GM19438 (cell line): Measurements from ENCODE around the gene CCDC127.
"Not testable (repeated sequence)": the region's sequence is repeated elsewhere in the genome, so short reads cannot be mapped to it uniquely, and the experiment has no call there.

Experiments
- ATAC-seq: cut with Tn5 transposase; IDR thresholded peaks from one replicate; pipeline ENCODE4 v1.9.1; 2021; ENCODE audit warnings: low read depth; ENCODE audit not compliant: unreplicated experiment

Gene CCDC127

DNA sequence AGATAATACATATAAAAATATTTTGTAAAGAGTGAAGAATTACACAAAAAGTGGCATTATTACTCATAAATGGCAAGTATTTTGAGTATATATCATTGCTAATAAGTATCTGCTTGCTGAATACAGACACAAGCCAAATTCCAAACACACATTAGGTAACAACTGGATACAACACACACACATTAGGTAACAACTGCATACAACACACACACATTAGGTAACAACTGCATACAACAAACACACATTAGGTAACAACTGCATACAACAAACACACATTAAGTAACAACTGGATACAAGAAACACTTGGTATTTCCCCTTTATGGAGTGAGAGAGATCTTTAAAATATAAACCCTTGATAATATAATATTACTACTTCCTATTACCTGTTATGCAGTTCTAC lies 13.5 kb downstream of the CCDC127 start:
- ATAC-seq: no peak

DNA sequence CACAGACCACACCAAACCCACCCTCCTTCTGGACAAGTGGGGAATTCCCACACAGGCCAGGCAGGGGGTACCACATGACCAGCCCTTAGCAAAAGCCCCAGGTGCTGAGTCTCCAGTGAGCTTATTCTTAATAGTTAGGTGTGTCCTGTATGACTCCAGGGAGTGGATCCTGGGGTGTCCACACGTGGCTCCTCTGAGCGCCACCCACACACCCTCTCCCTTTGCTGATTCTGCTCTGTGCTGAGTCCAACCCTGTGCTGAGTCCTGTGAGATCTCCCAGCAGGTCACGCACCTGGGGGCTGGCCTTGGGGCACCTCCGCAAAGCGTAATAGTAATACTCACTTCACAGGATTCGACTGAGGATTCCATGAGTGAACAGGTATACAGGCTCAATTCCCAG lies 14.0 kb downstream of the CCDC127 start:
- ATAC-seq: no peak

DNA sequence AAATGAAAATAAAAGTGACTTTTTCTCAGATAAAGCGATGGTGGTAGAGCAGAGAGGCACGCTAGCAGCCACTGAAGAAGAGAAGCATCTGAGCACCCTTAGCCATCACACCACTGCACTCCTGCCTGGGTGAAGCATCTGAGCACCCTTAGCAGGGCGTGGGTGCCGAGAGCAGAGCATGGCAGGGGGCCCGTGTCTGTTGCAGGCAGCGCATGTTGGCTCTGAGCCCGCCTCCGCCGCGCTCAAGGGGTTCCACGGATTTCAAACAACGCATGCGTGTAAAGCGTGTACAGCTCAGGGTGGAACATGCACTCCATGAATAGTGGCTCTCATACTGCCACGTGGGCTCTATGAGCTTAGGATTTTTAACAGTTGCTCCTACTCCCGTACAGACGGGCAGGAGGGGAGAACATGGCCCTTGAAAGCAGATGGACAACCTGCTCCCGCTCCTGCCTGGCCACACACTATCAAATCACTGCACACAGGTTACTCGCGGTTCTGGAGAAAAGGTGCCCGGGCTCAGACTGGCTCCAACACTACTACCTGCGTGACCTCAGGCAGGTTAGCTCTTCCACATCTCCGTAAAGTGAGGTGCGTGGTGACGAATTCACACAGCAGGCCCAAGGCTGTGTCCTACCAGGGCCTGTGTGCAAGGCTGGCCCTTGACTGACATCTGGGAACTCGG lies 14.6 kb downstream of the CCDC127 start:
- no peak for ATAC-seq

DNA sequence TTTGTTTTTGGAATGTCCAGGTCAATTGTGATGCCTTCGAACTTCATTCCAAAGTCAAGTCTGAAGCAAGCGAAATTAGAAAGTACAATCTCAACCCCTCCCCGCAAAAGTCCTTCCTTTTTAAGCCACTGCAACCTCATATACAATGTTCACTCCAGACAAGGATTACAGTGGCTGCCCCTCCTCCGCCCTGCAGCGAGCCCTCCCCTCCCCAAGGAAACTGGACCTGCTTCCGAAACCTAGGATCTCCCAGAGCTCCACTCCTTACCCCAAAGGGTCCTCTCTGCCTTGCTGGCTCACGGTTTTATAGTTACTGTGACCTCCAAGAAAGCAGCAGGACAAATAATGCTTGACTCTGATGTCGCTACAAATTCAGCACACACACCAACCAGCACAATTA lies 16.3 kb downstream of the CCDC127 start:
- no peak for ATAC-seq

DNA sequence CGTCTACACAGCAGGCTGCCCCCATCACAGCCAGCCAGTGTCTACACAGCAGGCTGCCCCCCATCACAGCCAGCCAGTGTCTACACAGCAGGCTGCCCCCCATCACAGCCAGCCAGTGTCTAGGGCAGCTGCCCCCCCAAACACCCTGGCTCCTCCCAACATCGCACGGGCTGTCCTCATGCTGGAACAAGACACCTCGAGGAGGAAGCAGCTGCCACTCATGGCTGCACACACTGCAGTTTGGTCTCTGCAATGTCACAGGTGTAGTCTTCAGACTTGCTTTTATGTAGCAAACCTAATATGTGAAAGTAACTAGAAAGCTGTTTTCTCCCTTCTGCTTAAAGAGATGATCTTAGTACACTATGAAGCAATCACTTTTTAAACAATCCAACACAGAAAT lies 17.0 kb downstream of the CCDC127 start:
- ATAC-seq: no peak

DNA sequence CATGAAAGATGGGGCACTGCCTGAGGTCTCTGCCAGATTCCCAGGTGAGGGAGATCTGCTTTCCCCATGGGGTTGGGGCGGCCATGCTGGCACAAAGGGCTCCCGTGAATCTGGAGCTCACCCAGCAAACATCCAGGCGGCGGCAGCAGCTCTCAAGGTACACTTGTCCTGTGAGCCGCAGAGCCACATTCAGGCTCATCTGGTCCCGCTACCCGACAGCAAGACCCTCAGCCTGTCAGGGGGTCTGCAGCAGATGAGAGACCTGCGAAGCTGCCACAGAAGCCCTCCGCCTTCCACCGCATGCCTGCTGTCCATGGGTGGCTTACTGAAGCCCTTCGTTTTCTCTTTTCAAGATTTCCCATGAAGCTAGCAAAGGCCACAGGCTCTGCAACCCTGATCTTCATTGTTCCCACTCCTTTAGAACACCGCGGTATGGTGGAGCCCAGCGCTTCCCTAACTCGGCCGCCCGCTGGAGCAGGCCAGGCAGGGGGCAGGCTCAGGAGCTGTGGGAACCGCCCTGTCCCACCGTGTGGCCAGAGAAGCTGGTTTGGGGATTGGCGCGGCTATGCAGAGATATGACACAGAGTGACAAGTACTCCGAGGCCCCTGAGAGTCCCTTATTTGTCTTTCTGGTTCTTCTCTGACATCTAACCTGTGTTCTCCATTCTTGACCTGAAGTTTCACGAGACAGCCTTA lies 17.9 kb downstream of the CCDC127 start:
- no peak for ATAC-seq

DNA sequence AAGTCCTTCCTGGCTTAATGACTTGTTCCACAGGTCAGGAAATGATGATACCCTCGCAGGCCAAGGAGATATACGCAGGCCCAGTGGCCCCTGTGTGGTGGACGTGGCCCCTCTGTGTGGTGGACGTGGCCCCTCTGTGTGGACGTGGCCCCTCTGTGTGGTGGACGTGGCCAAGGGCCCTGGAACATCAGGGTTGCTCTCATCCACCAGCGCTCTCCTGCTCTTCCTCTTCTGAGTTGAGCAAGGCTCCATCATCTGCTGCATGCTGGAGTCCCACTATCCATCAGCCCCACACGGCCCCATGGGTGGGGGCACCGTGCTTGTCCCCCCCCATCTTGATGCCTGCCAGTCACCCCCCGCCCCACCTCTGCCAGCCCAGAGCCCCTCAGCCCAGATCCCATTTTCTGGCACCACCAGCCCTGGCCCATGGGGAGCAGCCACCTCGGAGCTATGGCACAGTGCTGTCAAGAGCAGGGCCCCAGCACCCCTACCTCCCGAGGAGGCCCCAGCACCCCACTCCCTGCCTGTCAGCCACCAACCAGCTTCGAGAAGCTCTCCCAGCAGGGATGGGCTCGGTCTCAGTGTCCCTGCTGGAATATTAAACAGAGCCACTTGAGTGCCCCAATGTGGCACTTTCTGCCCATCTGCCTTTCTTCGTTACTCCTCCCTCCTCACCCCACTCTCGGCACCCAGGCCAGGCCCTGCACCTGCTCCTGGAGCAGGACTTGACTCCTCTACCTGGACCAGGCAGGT lies 18.6 kb downstream of the CCDC127 start:
- ATAC-seq: no peak

DNA sequence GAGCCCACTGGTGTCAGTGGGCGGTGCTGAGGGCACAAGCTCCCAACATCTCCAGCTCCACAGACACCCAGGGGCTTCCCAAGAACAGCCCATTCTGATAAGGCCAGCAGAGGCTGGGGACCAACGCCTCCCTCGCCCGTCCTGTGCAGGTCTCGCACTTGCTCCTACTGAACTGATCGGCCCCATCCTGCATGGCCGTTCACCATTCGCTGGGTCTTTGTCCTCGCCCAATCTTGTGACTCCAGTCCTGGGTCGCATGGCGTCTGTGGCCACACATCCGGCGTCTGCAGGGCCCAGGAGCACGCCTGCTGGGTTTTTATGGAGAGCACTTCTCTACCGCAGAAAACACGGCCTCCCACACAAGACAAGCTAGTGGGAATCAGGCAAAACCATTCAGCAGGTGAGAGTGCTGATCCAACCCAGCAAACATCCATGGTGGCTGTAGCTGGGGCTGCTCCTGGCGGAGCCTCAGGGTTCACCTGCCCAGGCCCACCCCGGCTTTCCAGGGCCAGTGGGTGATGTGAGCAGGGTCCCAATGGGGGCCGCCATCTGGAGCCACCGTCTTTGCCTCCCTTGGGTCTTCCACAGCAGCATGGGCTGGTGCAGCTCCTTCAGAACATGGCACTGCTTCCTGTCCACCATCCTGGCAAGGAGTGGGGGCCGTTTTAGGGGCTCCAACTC lies 19.3 kb downstream of the CCDC127 start:
- ATAC-seq: no peak

DNA sequence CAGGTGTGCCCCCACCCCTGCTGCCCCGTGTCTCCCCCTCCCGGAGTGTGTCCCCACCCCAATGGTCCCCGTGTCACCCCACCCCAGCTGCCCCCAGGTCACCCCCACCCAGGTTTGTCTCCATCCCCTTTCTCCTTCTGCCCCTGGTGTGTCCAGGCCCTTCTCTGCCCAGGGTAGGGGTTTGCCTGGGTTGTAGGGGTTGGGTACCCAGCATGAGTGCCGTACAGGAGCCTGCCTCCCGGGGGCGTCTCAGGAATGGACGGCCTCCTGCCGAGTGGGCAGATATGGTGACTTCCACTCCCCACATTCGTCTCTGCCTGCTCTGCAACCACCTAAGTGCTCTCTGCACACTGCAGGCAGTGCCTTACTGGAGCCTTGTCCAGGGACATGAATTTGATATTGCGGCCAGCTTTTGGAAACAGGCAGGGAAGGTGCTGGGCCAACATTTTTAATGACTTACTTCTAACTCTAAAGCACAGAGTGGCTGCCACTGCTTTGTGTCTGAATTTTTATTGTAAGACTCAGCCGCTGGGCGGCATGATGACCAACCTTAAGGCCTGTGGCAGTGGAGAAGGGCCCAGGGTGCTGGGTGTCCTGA lies 20.0 kb downstream of the CCDC127 start:
- ATAC-seq: no peak

DNA sequence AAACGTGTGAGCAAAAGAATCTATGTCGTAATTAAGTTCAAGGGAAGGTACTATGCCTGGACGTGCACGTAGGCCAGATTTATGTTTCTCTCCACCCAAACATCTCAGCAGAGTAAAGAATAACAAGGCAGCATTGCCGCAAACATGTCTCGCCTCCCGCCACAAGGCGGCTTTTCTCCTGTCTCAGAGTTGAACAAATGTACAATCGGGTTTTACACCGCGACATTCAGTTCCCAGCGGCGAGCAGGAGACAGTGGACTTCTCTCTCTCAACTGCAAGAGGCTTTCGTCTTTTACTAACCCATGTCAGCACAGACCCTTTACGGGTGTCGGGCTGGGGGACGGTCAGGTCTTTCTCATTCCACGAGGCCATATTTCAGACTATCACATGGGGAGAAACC lies 20.9 kb downstream of the CCDC127 start:
- not testable (repeated sequence) for ATAC-seq

DNA sequence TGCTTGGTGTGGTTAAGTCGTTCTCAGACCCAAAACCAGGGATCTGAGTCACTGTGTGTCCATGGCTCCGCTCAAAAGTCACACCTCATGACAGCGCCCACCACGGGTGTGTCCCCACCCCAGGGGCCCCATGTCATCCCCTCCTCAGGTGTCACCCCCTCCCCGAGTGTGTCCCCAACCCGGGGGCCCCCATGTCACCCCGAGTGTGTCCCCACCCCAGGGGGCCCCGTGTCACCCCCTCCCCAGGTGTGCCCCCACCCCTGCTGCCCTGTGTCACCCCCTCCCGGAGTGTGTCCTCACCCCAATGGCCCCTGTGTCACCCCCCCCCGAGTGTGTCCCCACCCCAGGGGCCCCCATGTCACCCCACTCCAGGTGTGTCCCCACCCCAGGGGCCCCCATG lies 21.6 kb downstream of the CCDC127 start:
- ATAC-seq: no peak

DNA sequence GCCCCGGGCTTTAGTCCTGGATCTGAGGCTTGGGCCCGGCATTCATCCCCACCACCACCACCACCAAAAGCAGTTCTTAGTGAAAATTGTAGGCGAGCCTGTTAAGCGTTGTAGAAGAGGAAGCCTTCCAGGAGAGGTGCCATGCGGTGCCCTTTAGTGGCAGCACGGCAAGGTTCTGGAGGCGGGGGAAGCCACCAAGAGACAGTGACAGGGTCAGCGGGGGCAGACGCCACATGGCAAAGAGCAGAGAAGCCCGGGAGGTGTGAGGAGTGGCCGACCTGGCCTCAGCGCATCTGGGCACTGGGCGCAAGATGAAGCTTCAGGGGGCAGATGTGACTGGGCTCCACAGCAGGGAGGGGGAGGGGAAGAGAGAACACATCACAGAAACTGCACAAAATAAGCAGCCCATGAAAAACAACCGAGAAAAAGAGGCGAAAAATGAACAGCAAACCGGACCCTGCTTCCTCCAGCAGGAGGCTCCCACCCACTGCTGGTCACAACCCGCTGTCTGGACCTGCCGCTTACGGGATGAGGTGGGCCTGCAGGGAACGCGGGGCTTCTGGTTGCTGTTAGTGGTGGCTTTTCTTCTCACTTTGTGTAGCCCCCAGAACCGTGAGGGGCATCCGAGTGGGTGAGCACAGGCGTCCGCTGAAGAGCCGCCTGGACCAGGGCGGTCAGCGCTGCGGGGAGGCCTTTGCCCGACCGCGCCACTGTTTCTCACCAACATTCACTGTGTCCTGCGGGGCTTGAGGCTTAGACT lies 22.4 kb downstream of the CCDC127 start:
- ATAC-seq: no peak

DNA sequence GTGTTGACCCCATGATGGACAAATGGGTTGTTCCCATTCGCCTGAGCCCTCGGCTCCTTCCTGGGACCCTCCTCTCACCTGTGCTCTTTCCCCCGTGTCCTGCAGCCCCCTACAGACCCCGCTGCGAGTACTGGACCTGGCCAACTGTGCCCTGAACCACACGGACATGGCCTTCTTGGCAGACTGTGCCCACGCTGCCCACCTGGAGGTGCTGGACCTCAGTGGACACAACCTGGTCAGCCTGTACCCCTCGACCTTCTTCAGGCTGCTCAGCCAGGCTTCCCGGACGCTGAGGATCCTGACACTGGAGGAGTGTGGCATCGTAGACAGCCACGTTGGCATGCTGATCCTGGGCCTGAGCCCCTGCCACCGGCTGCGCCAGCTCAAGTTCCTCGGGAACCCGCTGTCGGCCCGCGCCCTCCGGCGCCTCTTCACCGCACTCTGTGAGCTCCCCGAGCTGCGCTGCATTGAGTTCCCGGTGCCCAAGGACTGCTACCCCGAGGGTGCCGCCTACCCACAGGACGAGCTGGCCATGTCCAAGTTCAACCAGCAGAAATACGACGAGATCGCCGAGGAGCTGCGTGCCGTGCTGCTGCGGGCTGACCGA lies 23.2 kb downstream of the CCDC127 start:
- no peak for ATAC-seq

DNA sequence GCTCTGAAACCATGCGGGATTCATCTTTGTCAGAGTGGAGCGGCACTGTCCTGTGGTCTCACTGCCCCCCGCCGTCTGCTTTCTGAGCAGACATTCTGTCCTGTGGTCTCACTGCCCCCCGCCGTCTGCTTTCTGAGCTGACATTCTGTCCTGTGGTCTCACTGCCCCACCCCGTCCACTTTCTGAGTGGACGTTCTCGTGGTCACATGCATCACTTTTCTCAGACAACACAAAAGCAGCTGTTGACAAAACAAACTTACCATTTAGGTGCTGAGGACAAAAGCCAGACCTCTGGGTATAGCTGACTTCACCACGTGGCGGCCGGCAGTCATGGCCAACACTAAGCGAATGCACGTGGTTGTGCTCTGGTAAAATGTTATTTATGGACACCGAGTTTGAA lies 23.9 kb downstream of the CCDC127 start:
- no peak for ATAC-seq

DNA sequence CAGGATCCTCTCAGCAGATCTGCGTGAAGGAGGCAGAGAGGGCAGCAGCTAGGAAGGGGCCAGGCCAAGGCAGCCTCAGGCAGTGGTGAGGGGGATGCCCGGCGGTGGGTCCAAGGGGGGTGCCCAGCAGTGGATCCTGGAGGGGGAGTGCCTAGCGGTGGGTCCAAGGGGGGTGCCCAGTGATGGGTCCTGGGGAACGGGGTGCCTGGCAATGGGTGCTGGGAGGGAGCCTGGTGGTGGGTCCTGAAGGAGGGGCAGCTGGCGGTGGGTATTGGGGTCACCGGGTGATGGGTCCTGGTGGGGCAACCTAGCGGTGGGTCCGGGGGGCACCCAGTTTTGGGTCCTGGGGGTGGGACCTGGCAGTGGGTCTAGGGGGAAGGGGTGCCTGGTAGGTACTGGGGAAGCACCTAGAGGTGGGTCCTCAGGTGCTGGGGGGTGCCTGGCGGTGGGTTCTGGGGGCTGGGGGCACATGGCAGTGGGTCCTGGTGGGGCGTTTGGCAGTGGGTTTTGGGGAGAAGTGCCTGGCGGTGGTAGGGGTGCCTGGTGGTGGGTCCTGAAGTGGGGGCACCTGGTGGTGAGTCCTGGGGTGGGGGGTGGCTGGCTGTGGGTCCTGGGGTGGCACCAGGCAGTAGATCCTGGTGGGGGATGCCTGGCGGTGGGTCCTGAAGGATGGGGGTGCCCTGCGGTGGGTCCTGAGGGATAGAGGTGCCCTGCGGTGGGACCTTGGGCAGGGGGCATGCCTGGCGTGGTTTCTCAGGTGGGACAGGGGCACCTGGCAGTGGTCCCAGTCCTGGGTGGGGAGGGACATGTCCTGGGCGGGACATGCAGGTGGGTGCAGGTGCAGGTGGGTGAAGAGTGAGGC lies 24.8 kb downstream of the CCDC127 start:
- no peak for ATAC-seq

DNA sequence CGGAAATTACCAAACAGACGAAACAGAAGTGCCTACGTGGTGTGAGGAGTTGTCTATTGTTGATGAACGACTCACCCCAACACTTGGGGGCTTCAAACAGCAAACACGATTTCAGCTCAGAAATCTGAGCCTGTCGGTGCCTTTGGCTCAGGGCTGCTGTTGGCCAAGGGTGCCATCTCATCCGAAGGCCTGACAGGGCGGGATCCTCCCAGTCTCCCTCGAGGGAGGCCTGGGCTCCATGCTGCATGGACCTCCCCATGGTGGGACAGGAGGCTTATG lies 25.3 kb downstream of the CCDC127 start:
- ATAC-seq: no peak

DNA sequence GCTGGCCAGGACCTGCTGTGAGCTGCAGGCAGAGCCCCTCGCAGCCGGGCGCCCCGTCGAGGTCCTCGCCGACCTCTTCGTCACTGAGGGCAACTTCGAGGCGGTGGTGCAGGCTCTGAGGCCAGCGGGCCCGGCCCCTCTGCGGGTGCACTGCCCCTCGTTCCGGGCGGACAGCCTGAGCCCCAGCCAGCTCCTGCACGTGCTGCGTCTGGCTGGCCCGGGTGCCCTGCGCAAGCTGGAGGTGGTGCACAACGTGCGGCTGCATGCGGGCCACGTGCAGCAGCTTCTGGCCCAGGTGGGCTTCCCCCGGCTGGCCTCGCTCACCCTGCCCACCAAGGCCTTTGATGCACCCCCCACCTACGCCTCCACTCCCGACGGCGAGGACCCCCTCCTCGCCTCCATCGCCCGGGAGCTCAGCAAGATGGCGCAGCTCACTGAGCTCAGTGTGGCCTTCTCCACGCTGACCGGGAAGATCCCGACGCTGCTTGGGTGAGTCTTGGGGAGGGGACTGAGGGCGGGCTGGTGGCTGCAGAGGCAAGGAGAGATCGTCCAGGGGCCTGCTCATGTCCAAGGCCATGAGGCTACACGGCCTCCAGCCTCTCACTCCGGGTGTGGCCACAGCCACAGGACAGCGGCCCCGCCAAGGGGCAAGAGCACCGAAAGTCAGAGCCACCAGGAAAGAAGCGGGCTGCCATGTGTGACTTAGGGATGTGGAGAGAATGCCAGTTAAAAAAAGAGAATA lies 25.8 kb downstream of the CCDC127 start:
- ATAC-seq: no peak
